NCI-H2081 treated with DMSO at 0.1 percent for 48 hours (cell line): Measurements from ENCODE around the gene POMT2.

Experiments used
- DNase-seq: peaks from one replicate; lab custom pipeline; 2025; lab: John Stamatoyannopoulos, UW

POMT2 gene

GRCh38 chr14:77240336-77240915, 80.3 kb downstream of the POMT2 start:
- no peak for DNase-seq

- no peak for DNase-seq
These were observed 81.3 kb downstream of the POMT2 start for GRCh38 chr14:77239412-77239811.

- no peak for DNase-seq
These were observed 81.7 kb downstream of the POMT2 start for GRCh38 chr14:77238996-77239395.

- DNase-seq = no peak
These were observed 82.3 kb downstream of the POMT2 start for GRCh38 chr14:77238356-77238755.

GRCh38 chr14:77236814-77237213, 83.9 kb downstream of the POMT2 start:
- no peak for DNase-seq

GRCh38 chr14:77231721-77232120, 89.0 kb downstream of the POMT2 start:
- no peak for DNase-seq

- DNase-seq = no peak
These were observed 89.8 kb downstream of the POMT2 start for GRCh38 chr14:77230914-77231313.

- DNase-seq = no peak
These were observed 92.6 kb downstream of the POMT2 start for GRCh38 chr14:77228056-77228455.

- no peak for DNase-seq
These were observed 94.7 kb downstream of the POMT2 start for GRCh38 chr14:77225892-77226557.

- DNase-seq = no peak
These were observed 95.4 kb downstream of the POMT2 start for GRCh38 chr14:77225254-77225653.
